ENCODE results near the gene TMEM139. TPM values are rescaled to one million over a fixed set of nuclear protein-coding genes. Genes with fewer than 3 reads are reported as not detected.

The TMEM139 gene
- polyA plus RNA-seq, 3 donors, result 0.55 TPM; not detected in 2

GRCh38 chr7:143280566-143280965, 4.2 kb upstream of the TMEM139 start:
- Histone ChIP-seq H3K79me2 (ENCODE audit: insufficient read depth, low read length) (no peaks in the 10 kb centered on the region), H2AFZ (ENCODE audit: insufficient read depth, low read depth, low read length, poor library complexity, severe bottlenecking) (no peak overlapping the region), H3K27ac (ENCODE audit: low read depth in 1 of 2, low read length in 2 of 2) (no peak overlapping the region), H4K20me1 (ENCODE audit: insufficient read depth, low read length) (no peaks in the 10 kb centered on the region), H3K27me3 (ENCODE audit: control insufficient read depth in 2 of 2, insufficient read depth in 2 of 2, low read length in 2 of 2) (no peaks in the 10 kb centered on the region), H3K4me3 (replicated peaks in 1 of 3; ENCODE audit: low read depth in 2 of 3, low read length in 3 of 3) (no peak overlapping the region), H3K4me1 (ENCODE audit: control insufficient read depth in 1 of 2, insufficient read depth in 2 of 2, low read length in 2 of 2) (peaks cover 0 to 19% of the 10 kb centered on the region in 2 donors), H3K36me3 (replicated peaks in 1 of 2; ENCODE audit: control insufficient read depth in 1 of 2, insufficient read depth in 2 of 2, low read length in 2 of 2) (no peaks in the 10 kb centered on the region), H3K4me2 (replicated peaks; ENCODE audit: extremely low read depth, low read length, poor library complexity, severe bottlenecking) (no peak overlapping the region), H3K9me3 (replicated peaks in 1 of 2; ENCODE audit: control insufficient read depth in 1 of 2, insufficient read depth in 1 of 2, low read length in 2 of 2) (no peaks in the 10 kb centered on the region), H3K9ac (ENCODE audit: insufficient read depth, low read length, poor library complexity, severe bottlenecking) (no peak overlapping the region)
- Mint-ChIP-seq H3K4me3 (no peak overlapping the region), H3K27me3 (ENCODE audit: low read depth in 3 of 3) (peaks cover 0 to 3% (median 1%) of the 10 kb centered on the region in 3 donors), H3K36me3 (no peaks in the 10 kb centered on the region), H3K27ac (peak overlapping the region in 1 of 7 donors; percentile 37), H3K9me3 (peaks cover 0 to 2% (median 0%) of the 10 kb centered on the region in 7 donors), H3K4me1 (peaks cover 17% of the 10 kb centered on the region)
- intact Hi-C loops (cut with micrococcal nuclease), result loop anchor here in 1 of 2 donors (10.0 kb wide), 1 partner anchor 94 kb away; no protein-coding TSS in a partner anchor
- no peak for TF ChIP-seq CTCF (IDR thresholded peaks at IDR 0.05)
- no CpG with 5 or more reads among the region's 2 CpGs for WGBS (ENCODE audit: insufficient coverage)
- no peak for DNase-seq

- no peaks in the 10 kb centered on the region for H3K36me3 Mint-ChIP-seq
- no peak for TF ChIP-seq CTCF (IDR thresholded peaks at IDR 0.05)
- no peak for DNase-seq
- Histone ChIP-seq H3K4me1 (ENCODE audit: control insufficient read depth in 1 of 2, insufficient read depth in 2 of 2, low read length in 2 of 2) (peaks cover 0 to 19% of the 10 kb centered on the region in 2 donors), H3K4me3 (replicated peaks in 1 of 3; ENCODE audit: low read depth in 2 of 3, low read length in 3 of 3) (no peak overlapping the region), H4K20me1 (ENCODE audit: insufficient read depth, low read length) (no peaks in the 10 kb centered on the region), H3K27ac (ENCODE audit: low read depth in 1 of 2, low read length in 2 of 2) (no peak overlapping the region), H3K27me3 (ENCODE audit: control insufficient read depth in 2 of 2, insufficient read depth in 2 of 2, low read length in 2 of 2) (no peaks in the 10 kb centered on the region), H3K4me2 (replicated peaks; ENCODE audit: extremely low read depth, low read length, poor library complexity, severe bottlenecking) (no peak overlapping the region), H3K79me2 (ENCODE audit: insufficient read depth, low read length) (no peaks in the 10 kb centered on the region), H3K9ac (ENCODE audit: insufficient read depth, low read length, poor library complexity, severe bottlenecking) (no peak overlapping the region), H3K36me3 (replicated peaks in 1 of 2; ENCODE audit: control insufficient read depth in 1 of 2, insufficient read depth in 2 of 2, low read length in 2 of 2) (no peaks in the 10 kb centered on the region), H2AFZ (ENCODE audit: insufficient read depth, low read depth, low read length, poor library complexity, severe bottlenecking) (no peak overlapping the region), H3K9me3 (replicated peaks in 1 of 2; ENCODE audit: control insufficient read depth in 1 of 2, insufficient read depth in 1 of 2, low read length in 2 of 2) (no peaks in the 10 kb centered on the region)
- intact Hi-C loops (cut with micrococcal nuclease), result loop anchor here in 1 of 2 donors (10.0 kb wide), 1 partner anchor 93 kb away; no protein-coding TSS in a partner anchor
- WGBS (ENCODE audit: insufficient coverage), result no CpG with 5 or more reads among the region's 2 CpGs
- H3K9me3 Mint-ChIP-seq, result peaks cover 0 to 2% (median 0%) of the 10 kb centered on the region in 7 donors
- peaks cover 0 to 2% (median 1%) of the 10 kb centered on the region in 3 donors for H3K27me3 Mint-ChIP-seq (ENCODE audit: low read depth in 3 of 3)
- H3K27ac Mint-ChIP-seq, result peak overlapping the region in 1 of 7 donors; percentile 19
- no peak overlapping the region for H3K4me3 Mint-ChIP-seq
- H3K4me1 Mint-ChIP-seq, result peaks cover 17% of the 10 kb centered on the region
These were observed 3.2 kb upstream of the TMEM139 start for GRCh38 chr7:143281529-143281928.
